ENCODE measurements around the gene EPB41L1. TPM values are rescaled to one million over a fixed set of nuclear protein-coding genes. Genes with fewer than 3 reads are reported as not detected.

The EPB41L1 gene
- total RNA-seq, 4 donors from 2014 or later: 29.2 to 49.3 (median 35.4) TPM

DNA sequence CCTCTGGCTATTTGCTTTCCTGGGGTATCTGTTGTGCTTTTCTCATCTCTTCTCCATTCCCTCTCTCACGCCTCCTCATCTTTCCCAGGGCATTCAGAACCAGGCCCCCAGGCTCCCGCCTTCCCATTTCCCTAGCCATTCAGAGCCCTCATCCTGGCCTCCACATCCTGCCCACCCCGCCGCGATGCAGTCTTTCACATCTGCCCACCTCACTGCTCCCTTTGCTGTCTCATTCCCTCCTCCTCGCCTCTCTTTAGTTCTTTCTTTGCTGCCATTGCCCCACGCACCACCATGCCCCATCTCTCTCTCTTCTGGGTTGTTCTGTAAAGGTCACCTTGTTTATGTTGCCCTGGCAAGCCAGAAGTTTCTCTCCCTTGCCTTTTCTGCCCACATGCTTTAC lies 71.1 kb downstream of the EPB41L1 start:
- H3K4me3 ChIP-seq: no peak overlapping the region
- H3K27me3 ChIP-seq: no peaks in the 10 kb centered on the region
- H3K9me3 ChIP-seq: no peaks in the 10 kb centered on the region
- ATAC-seq: no peak
- no peaks in the 10 kb centered on the region for H3K4me1 ChIP-seq
- peaks cover 0 to 89% of the 10 kb centered on the region in 2 donors for H3K36me3 ChIP-seq
- no peak for TF ChIP-seq POLR2AphosphoS5 (IDR thresholded peaks at IDR 0.05)
- TF ChIP-seq EP300 (IDR thresholded peaks at IDR 0.05): no peak
- TF ChIP-seq POLR2A (IDR thresholded peaks at IDR 0.05): no peak
- TF ChIP-seq, protein P1, sequence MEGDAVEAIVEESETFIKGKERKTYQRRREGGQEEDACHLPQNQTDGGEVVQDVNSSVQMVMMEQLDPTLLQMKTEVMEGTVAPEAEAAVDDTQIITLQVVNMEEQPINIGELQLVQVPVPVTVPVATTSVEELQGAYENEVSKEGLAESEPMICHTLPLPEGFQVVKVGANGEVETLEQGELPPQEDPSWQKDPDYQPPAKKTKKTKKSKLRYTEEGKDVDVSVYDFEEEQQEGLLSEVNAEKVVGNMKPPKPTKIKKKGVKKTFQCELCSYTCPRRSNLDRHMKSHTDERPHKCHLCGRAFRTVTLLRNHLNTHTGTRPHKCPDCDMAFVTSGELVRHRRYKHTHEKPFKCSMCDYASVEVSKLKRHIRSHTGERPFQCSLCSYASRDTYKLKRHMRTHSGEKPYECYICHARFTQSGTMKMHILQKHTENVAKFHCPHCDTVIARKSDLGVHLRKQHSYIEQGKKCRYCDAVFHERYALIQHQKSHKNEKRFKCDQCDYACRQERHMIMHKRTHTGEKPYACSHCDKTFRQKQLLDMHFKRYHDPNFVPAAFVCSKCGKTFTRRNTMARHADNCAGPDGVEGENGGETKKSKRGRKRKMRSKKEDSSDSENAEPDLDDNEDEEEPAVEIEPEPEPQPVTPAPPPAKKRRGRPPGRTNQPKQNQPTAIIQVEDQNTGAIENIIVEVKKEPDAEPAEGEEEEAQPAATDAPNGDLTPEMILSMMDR (IDR thresholded peaks at IDR 0.05): no peak
- 60 to 75% methylated on average over 1 to 7 of the region's 7 CpGs for WGBS, 2 donors (ENCODE audit: low coverage in 1 of 2)
- no peak overlapping the region for H3K27ac ChIP-seq

DNA sequence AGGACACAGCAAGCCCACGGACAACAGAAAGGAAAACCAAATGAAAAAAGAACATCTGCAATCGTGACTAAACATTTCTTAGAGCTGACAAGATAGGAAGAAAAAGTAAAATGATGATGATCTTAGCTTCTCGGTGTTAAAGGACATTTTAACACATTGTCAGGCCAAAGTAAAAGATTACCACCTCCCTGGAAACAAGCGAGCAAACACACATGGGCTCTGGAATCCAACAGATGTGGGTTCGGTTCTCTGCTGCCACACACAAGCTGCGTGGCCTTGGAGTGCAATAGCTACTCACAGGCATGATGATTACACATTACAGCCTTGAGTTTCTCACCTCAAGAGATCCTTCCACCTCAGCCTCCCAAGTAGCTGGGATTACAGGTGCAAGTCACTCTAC lies 74.2 kb downstream of the EPB41L1 start:
- ATAC-seq: no peak
- Histone ChIP-seq H3K27ac (no peak overlapping the region), H3K27me3 (no peaks in the 10 kb centered on the region), H3K36me3 (peaks cover 0 to 59% of the 10 kb centered on the region in 2 donors), H3K4me3 (no peak overlapping the region), H3K9me3 (no peaks in the 10 kb centered on the region), H3K4me1 (no peaks in the 10 kb centered on the region)
- TF ChIP-seq POLR2A (IDR thresholded peaks at IDR 0.05) (no peak), EP300 (IDR thresholded peaks at IDR 0.05) (no peak), POLR2AphosphoS5 (IDR thresholded peaks at IDR 0.05) (no peak)
- TF ChIP-seq, protein P1 (IDR thresholded peaks at IDR 0.05): no peak
- WGBS, 2 donors (ENCODE audit: low coverage in 1 of 2): 63 to 64% methylated on average over 3 to 6 of the region's 6 CpGs

GRCh38 chr20:36230019-36230418 lies 75.5 kb downstream of the EPB41L1 start:
- Histone ChIP-seq H3K27me3 (no peaks in the 10 kb centered on the region), H3K27ac (no peak overlapping the region), H3K9me3 (no peaks in the 10 kb centered on the region), H3K4me3 (no peak overlapping the region), H3K36me3 (peaks cover 0 to 56% of the 10 kb centered on the region in 2 donors), H3K4me1 (no peaks in the 10 kb centered on the region)
- no peak for ATAC-seq
- 55 to 65% methylated on average over 3 of the region's 3 CpGs for WGBS, 2 donors (ENCODE audit: low coverage in 1 of 2)
- TF ChIP-seq POLR2AphosphoS5 (IDR thresholded peaks at IDR 0.05) (no peak), POLR2A (IDR thresholded peaks at IDR 0.05) (no peak)
- TF ChIP-seq, protein P1 (IDR thresholded peaks at IDR 0.05): no peak

GRCh38 chr20:36231331-36231730 lies 76.8 kb downstream of the EPB41L1 start:
- no peak overlapping the region for H3K27ac ChIP-seq
- 80 to 100% methylated on average over 1 of the region's 7 CpGs for WGBS, 2 donors (ENCODE audit: low coverage in 1 of 2)
- H3K9me3 ChIP-seq: no peaks in the 10 kb centered on the region
- peaks cover 0 to 7% (median 4%) of the 10 kb centered on the region in 3 donors for H3K4me1 ChIP-seq
- ATAC-seq: no peak
- H3K4me3 ChIP-seq: no peak overlapping the region
- TF ChIP-seq POLR2AphosphoS5 (IDR thresholded peaks at IDR 0.05) (no peak), POLR2A (IDR thresholded peaks at IDR 0.05) (no peak), EP300 (IDR thresholded peaks at IDR 0.05) (no peak)
- TF ChIP-seq, protein P1 (IDR thresholded peaks at IDR 0.05): no peak
- no peaks in the 10 kb centered on the region for H3K27me3 ChIP-seq
- H3K36me3 ChIP-seq: peaks cover 0 to 42% of the 10 kb centered on the region in 2 donors

DNA sequence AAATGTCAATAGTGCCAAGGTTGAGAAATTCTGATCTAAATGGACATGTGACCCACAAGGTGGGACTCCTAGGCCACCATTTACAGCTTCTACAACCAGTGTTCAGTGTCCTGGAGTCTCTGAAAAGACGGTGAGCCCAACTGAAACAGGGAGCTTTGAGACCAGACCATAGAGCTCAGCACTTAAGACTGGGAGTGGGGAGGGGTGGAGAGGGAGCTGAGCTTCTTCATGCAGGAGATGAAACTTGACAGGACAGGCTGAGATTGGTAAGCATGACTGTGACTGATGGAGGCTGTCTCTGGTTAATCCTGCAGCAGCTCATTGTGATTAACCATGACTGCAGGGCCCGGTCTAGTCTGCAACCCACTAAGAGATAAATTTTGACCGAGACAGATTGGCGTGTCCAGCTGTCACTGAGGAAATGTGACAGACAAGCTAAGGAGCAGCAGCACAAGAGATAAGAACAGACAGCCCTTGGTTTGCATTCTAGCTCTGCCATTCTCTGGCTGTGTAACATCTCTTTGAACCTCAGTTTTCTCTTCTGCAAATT lies 80.3 kb downstream of the EPB41L1 start:
- no peak for ATAC-seq
- Histone ChIP-seq H3K27me3 (no peaks in the 10 kb centered on the region), H3K36me3 (peaks cover 0 to 18% of the 10 kb centered on the region in 2 donors), H3K4me1 (peaks cover 4 to 36% (median 22%) of the 10 kb centered on the region in 3 donors), H3K9me3 (no peaks in the 10 kb centered on the region), H3K27ac (no peak overlapping the region), H3K4me3 (no peak overlapping the region)
- TF ChIP-seq POLR2A (IDR thresholded peaks at IDR 0.05) (no peak), EP300 (IDR thresholded peaks at IDR 0.05) (no peak), POLR2AphosphoS5 (IDR thresholded peaks at IDR 0.05) (no peak)
- TF ChIP-seq, protein P1 (IDR thresholded peaks at IDR 0.05): no peak
- 67 to 72% methylated on average over 3 of the region's 4 CpGs for WGBS, 2 donors (ENCODE audit: low coverage in 1 of 2)
